Measurements from ENCODE around the gene USP3. TPM values are rescaled to one million over a fixed set of nuclear protein-coding genes. Genes with fewer than 3 reads are reported as not detected.

USP3 gene
- total and polyA plus RNA-seq, 10 of the 15 experiments (the other 5 are each of a cell fraction or from before 2014, with no cell fraction given): 23.8 to 64.5 (median 50.3) TPM

DNA sequence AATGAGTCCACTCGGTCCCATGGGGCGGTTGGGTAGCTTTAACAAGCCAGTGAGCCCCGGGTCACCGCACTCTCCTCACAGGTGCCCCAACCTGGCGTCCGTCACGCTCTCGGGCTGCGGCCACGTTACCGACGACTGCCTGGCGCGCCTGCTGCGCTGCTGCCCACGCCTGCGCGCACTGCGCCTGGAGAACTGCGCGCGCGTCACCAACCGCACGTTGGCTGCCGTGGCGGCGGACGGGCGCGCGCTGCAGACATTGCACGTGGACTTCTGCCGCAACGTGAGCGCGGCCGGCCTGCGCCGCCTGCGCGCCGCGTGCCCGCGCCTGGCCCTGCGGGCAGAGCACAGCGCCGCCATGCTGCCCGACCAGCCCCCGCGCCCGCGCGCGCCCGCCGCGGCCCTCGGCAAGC is 96.2 kb downstream of the USP3 start (continued):
- TF ChIP-seq CHD2 (IDR thresholded peaks at IDR 0.05; ENCODE audit: borderline replicate concordance, low read depth, low read length) (no peak), HDGF (IDR thresholded peaks at IDR 0.05) (no peak), HDAC6 (IDR thresholded peaks at IDR 0.05; ENCODE audit: unreplicated experiment) (no peak), CREB1 (IDR thresholded peaks at IDR 0.05; ENCODE audit: low read depth) (peak; percentile 69), IKZF1 (conservative IDR thresholded peaks at IDR 0.05) (peak; percentile 85), SP1 (IDR thresholded peaks at IDR 0.05; ENCODE audit: low read depth, low read length) (no peak), SMAD1 (IDR thresholded peaks at IDR 0.05; ENCODE audit: low read depth, partially characterized antibody) (no peak), CHD4 (IDR thresholded peaks at IDR 0.05) (no peak), MAX (IDR thresholded peaks at IDR 0.05; ENCODE audit: low read depth, low read length) (peak; percentile 95), DPF2 (IDR thresholded peaks at IDR 0.05) (no peak), RAD21 (IDR thresholded peaks at IDR 0.05; ENCODE audit: insufficient read depth, low read depth, low read length) (no peak), CBFB (IDR thresholded peaks at IDR 0.05; ENCODE audit: low read depth) (peak; percentile 63), LARP7 (IDR thresholded peaks at IDR 0.05) (0 out of 2 replicates have a peak, but pooled peaks have one; percentile 20), ZNF207 (IDR thresholded peaks at IDR 0.05; ENCODE audit: borderline replicate concordance) (no peak), RFX5 (IDR thresholded peaks at IDR 0.05; ENCODE audit: low read depth, low read length) (no peak), MEF2B (IDR thresholded peaks at IDR 0.05; ENCODE audit: partially characterized antibody, poor library complexity, severe bottlenecking) (no peak), SKIL (IDR thresholded peaks at IDR 0.05; ENCODE audit: low read depth, poor library complexity, severe bottlenecking) (no peak), SIX5 (IDR thresholded peaks at IDR 0.05; ENCODE audit: low read depth, low read length, severe bottlenecking) (no peak), BMI1 (IDR thresholded peaks at IDR 0.05; ENCODE audit: borderline replicate concordance) (no peak), ZBED1 (IDR thresholded peaks at IDR 0.05; ENCODE audit: borderline replicate concordance) (no peak)
- TF ChIP-seq, protein P1, sequence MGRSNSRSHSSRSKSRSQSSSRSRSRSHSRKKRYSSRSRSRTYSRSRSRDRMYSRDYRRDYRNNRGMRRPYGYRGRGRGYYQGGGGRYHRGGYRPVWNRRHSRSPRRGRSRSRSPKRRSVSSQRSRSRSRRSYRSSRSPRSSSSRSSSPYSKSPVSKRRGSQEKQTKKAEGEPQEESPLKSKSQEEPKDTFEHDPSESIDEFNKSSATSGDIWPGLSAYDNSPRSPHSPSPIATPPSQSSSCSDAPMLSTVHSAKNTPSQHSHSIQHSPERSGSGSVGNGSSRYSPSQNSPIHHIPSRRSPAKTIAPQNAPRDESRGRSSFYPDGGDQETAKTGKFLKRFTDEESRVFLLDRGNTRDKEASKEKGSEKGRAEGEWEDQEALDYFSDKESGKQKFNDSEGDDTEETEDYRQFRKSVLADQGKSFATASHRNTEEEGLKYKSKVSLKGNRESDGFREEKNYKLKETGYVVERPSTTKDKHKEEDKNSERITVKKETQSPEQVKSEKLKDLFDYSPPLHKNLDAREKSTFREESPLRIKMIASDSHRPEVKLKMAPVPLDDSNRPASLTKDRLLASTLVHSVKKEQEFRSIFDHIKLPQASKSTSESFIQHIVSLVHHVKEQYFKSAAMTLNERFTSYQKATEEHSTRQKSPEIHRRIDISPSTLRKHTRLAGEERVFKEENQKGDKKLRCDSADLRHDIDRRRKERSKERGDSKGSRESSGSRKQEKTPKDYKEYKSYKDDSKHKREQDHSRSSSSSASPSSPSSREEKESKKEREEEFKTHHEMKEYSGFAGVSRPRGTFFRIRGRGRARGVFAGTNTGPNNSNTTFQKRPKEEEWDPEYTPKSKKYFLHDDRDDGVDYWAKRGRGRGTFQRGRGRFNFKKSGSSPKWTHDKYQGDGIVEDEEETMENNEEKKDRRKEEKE (IDR thresholded peaks at IDR 0.05): no peak; the same call in 1 of the 2 replicates
- TF ChIP-seq, protein P2, sequence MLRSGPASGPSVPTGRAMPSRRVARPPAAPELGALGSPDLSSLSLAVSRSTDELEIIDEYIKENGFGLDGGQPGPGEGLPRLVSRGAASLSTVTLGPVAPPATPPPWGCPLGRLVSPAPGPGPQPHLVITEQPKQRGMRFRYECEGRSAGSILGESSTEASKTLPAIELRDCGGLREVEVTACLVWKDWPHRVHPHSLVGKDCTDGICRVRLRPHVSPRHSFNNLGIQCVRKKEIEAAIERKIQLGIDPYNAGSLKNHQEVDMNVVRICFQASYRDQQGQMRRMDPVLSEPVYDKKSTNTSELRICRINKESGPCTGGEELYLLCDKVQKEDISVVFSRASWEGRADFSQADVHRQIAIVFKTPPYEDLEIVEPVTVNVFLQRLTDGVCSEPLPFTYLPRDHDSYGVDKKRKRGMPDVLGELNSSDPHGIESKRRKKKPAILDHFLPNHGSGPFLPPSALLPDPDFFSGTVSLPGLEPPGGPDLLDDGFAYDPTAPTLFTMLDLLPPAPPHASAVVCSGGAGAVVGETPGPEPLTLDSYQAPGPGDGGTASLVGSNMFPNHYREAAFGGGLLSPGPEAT (IDR thresholded peaks at IDR 0.05; ENCODE audit: low read depth): no peak
- TF ChIP-seq, protein P3, sequence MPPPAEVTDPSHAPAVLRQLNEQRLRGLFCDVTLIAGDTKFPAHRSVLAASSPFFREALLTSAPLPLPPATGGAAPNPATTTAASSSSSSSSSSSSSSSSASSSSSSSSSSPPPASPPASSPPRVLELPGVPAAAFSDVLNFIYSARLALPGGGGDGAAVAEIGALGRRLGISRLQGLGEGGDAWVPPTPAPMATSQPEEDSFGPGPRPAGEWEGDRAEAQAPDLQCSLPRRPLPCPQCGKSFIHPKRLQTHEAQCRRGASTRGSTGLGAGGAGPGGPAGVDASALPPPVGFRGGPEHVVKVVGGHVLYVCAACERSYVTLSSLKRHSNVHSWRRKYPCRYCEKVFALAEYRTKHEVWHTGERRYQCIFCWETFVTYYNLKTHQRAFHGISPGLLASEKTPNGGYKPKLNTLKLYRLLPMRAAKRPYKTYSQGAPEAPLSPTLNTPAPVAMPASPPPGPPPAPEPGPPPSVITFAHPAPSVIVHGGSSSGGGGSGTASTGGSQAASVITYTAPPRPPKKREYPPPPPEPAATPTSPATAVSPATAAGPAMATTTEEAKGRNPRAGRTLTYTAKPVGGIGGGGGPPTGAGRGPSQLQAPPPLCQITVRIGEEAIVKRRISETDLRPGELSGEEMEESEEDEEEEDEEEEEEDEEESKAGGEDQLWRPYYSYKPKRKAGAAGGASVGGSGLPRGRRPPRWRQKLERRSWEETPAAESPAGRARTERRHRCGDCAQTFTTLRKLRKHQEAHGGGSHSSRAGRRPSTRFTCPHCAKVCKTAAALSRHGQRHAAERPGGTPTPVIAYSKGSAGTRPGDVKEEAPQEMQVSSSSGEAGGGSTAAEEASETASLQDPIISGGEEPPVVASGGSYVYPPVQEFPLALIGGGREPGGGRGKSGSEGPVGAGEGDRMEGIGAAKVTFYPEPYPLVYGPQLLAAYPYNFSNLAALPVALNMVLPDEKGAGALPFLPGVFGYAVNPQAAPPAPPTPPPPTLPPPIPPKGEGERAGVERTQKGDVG (CRISPR knock-in tag; IDR thresholded peaks at IDR 0.05): no peak
